HUES64 (cell line): ENCODE data around the gene BTLA.

Source experiments
- H3K27ac ChIP-seq: 2 replicates; pipeline ENCODE4 v1.7.0; 2013; ENCODE audit warnings: low read depth, low read length, inconsistent platforms
- H3K27me3 ChIP-seq: 2 replicates; pipeline ENCODE4 v1.6.1; 2013; ENCODE audit warnings: mild to moderate bottlenecking, low read length; ENCODE audit not compliant: insufficient read depth
- H3K36me3 ChIP-seq: 2 replicates; pipeline ENCODE4 v1.6.1; 2013; ENCODE audit warnings: mild to moderate bottlenecking, low read length; ENCODE audit not compliant: insufficient read depth
- H3K4me1 ChIP-seq: 2 replicates; pipeline ENCODE4 v1.6.1; 2013; ENCODE audit warnings: mild to moderate bottlenecking, low read length, moderate library complexity; ENCODE audit not compliant: insufficient read depth
- H3K4me3 ChIP-seq: 2 replicates; pipeline ENCODE4 v1.5.1; 2013; ENCODE audit warnings: mild to moderate bottlenecking, low read length, moderate library complexity
- H3K9ac ChIP-seq: 2 replicates; pipeline ENCODE4 v1.6.1; 2013; ENCODE audit warnings: mild to moderate bottlenecking, low read depth, low read length
- H3K9me3 ChIP-seq: 2 replicates; pipeline ENCODE4 v1.6.1; 2013; ENCODE audit warnings: low read depth, low read length; ENCODE audit not compliant: insufficient read depth
- WGBS: fragments of 150-250, 120-280 bp; methylation state at CpG from one replicate; pipeline ENCODE4 v1.1.7; 2013; ENCODE audit warnings: missing lambda C conversion rate; 5-methylcytosine and 5-hydroxymethylcytosine counted together

Gene BTLA

DNA sequence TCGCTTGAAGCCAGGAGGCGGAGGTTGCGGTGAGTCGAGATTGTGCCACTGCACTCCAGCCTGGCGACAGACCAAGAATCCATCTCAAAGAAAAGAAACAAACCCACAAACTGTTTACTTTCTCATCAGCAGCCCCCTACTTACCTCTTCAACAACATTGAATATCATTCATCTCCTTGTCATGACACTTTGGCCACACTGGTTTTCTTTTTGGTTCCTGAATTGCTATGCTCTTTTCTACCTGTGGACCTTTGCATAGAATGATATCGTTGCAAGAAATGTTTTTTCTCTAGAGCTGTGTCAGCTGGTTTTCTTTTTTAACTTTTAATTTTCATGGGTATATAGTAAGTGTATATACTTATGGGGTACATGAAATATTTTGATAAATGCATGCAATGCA, 83.9 kb downstream of the BTLA start:
- Histone ChIP-seq H3K36me3 (peaks cover 9% of the 10 kb centered on the region), H3K9me3 (no peaks in the 10 kb centered on the region), H3K9ac (no peak overlapping the region), H3K4me1 (peaks cover 10% of the 10 kb centered on the region), H3K27me3 (no peaks in the 10 kb centered on the region), H3K4me3 (no peak overlapping the region), H3K27ac (no peak overlapping the region)
- 94% methylated on average over 6 of the region's 6 CpGs for WGBS
